Measurements from ENCODE around the gene DOK7.

DOK7 gene

GRCh38 chr4:3440979-3441500 lies 22.1 kb upstream of the DOK7 start:
- Histone ChIP-seq H2BK5ac (ENCODE audit: low read length) (peak overlapping the region; percentile 75), H3K4me3 (ENCODE audit: low read length in 2 of 2) (no peak overlapping the region), H2AK5ac (ENCODE audit: low read depth, low read length) (peak overlapping the region; percentile 89), H3K27ac (replicated peaks; ENCODE audit: low read length) (no peak overlapping the region), H3K79me1 (ENCODE audit: low read depth, low read length) (no peaks in the 10 kb centered on the region), H3K23ac (ENCODE audit: low read depth, low read length, poor library complexity) (peak overlapping the region; percentile 80), H3K4me2 (ENCODE audit: insufficient read depth, low read length, poor library complexity, severe bottlenecking) (no peak overlapping the region), H4K8ac (ENCODE audit: low read depth, low read length) (peak overlapping the region; percentile 3), H2BK120ac (ENCODE audit: low read depth, low read length) (no peak overlapping the region), H3K14ac (ENCODE audit: low read length) (no peak overlapping the region), H3K18ac (ENCODE audit: low read length) (peak overlapping the region; percentile 83), H4K91ac (ENCODE audit: low read depth, low read length, poor library complexity) (no peak overlapping the region), H3K27me3 (ENCODE audit: control insufficient read depth in 3 of 3, insufficient read depth in 3 of 3, low read depth in 1 of 3, low read length in 3 of 3) (no peaks in the 10 kb centered on the region), H2BK12ac (ENCODE audit: low read length) (peak overlapping the region; percentile 41), H3K36me3 (replicated peaks in 1 of 2; ENCODE audit: control insufficient read depth in 2 of 2, insufficient read depth in 2 of 2, low read length in 2 of 2) (no peaks in the 10 kb centered on the region), H2BK15ac (ENCODE audit: low read length) (no peak overlapping the region), H3K4ac (ENCODE audit: low read length) (no peak overlapping the region), H3K4me1 (ENCODE audit: control insufficient read depth in 2 of 2, insufficient read depth in 1 of 2, low read depth in 1 of 2, low read length in 2 of 2) (no peaks in the 10 kb centered on the region), H3K9me3 (replicated peaks in 1 of 2; ENCODE audit: control insufficient read depth in 2 of 2, insufficient read depth in 1 of 2, low read depth in 1 of 2, low read length in 2 of 2) (peaks cover 0 to 2% of the 10 kb centered on the region in 2 donors), H3K9ac (ENCODE audit: low read depth, low read length, poor library complexity) (no peak overlapping the region), H2AFZ (ENCODE audit: low read length) (no peak overlapping the region)
- WGBS, 2 donors (ENCODE audit: extremely low coverage in 2 of 2, insufficient read length in 2 of 2, insufficient replicate concordance in 1 of 2), result no CpG with 5 or more reads among the region's 15 CpGs
- no peak for DNase-seq (ENCODE audit: low spot score)

- Histone ChIP-seq H3K27ac (replicated peaks; ENCODE audit: low read length) (no peak within 1 kb of the TSS), H2BK15ac (ENCODE audit: low read length) (peak within 1 kb of the TSS; percentile 94), H3K9ac (ENCODE audit: low read depth, low read length, poor library complexity) (no peak within 1 kb of the TSS), H3K4me1 (ENCODE audit: control insufficient read depth in 2 of 2, insufficient read depth in 1 of 2, low read depth in 1 of 2, low read length in 2 of 2) (no peaks in the 10 kb centered on the region), H3K79me1 (ENCODE audit: low read depth, low read length) (no peaks in the 10 kb centered on the region), H4K8ac (ENCODE audit: low read depth, low read length) (peak within 1 kb of the TSS; percentile 43), H2AK5ac (ENCODE audit: low read depth, low read length) (peak within 1 kb of the TSS; percentile 95), H2BK12ac (ENCODE audit: low read length) (peak within 1 kb of the TSS; percentile 58), H3K4me3 (ENCODE audit: low read length in 2 of 2) (no peak within 1 kb of the TSS), H2BK5ac (ENCODE audit: low read length) (peak within 1 kb of the TSS; percentile 75), H3K18ac (ENCODE audit: low read length) (peak within 1 kb of the TSS; percentile 89), H3K4me2 (ENCODE audit: insufficient read depth, low read length, poor library complexity, severe bottlenecking) (no peak within 1 kb of the TSS), H3K14ac (ENCODE audit: low read length) (peak within 1 kb of the TSS; percentile 56), H2AFZ (ENCODE audit: low read length) (no peak within 1 kb of the TSS), H3K36me3 (replicated peaks in 1 of 2; ENCODE audit: control insufficient read depth in 2 of 2, insufficient read depth in 2 of 2, low read length in 2 of 2) (no peaks in the 10 kb centered on the region), H4K91ac (ENCODE audit: low read depth, low read length, poor library complexity) (no peak within 1 kb of the TSS), H3K23ac (ENCODE audit: low read depth, low read length, poor library complexity) (peak within 1 kb of the TSS; percentile 80), H3K9me3 (replicated peaks in 1 of 2; ENCODE audit: control insufficient read depth in 2 of 2, insufficient read depth in 1 of 2, low read depth in 1 of 2, low read length in 2 of 2) (peaks cover 0 to 2% of the 10 kb centered on the region in 2 donors), H3K4ac (ENCODE audit: low read length) (peak within 1 kb of the TSS; percentile 23), H3K27me3 (ENCODE audit: control insufficient read depth in 3 of 3, insufficient read depth in 3 of 3, low read depth in 1 of 3, low read length in 3 of 3) (no peaks in the 10 kb centered on the region), H2BK120ac (ENCODE audit: low read depth, low read length) (peak within 1 kb of the TSS; percentile 31)
- no CpG with 5 or more reads among the region's 27 CpGs for WGBS, 2 donors (ENCODE audit: extremely low coverage in 2 of 2, insufficient read length in 2 of 2, insufficient replicate concordance in 1 of 2)
- DNase-seq (ENCODE audit: low spot score), result no peak
These were observed 21.3 kb upstream of the DOK7 start, which contains the start of gene HGFAC for GRCh38 chr4:3441501-3442459. TSS of gene HGFAC (plus strand) at chr4:3441968. CDS start at chr4:3442002, 34 bp downstream.

- Histone ChIP-seq H3K9me3 (replicated peaks in 1 of 2; ENCODE audit: control insufficient read depth in 2 of 2, insufficient read depth in 1 of 2, low read depth in 1 of 2, low read length in 2 of 2) (peaks cover 0 to 2% of the 10 kb centered on the region in 2 donors), H3K9ac (ENCODE audit: low read depth, low read length, poor library complexity) (no peak overlapping the region), H3K79me1 (ENCODE audit: low read depth, low read length) (no peaks in the 10 kb centered on the region), H3K23ac (ENCODE audit: low read depth, low read length, poor library complexity) (peak overlapping the region; percentile 43), H3K27ac (replicated peaks; ENCODE audit: low read length) (no peak overlapping the region), H2BK5ac (ENCODE audit: low read length) (peak overlapping the region; percentile 75), H2AFZ (ENCODE audit: low read length) (no peak overlapping the region), H2BK120ac (ENCODE audit: low read depth, low read length) (peak overlapping the region; percentile 31), H2AK5ac (ENCODE audit: low read depth, low read length) (peak overlapping the region; percentile 95), H3K4me1 (ENCODE audit: control insufficient read depth in 2 of 2, insufficient read depth in 1 of 2, low read depth in 1 of 2, low read length in 2 of 2) (no peaks in the 10 kb centered on the region), H3K27me3 (ENCODE audit: control insufficient read depth in 3 of 3, insufficient read depth in 3 of 3, low read depth in 1 of 3, low read length in 3 of 3) (no peaks in the 10 kb centered on the region), H2BK15ac (ENCODE audit: low read length) (peak overlapping the region; percentile 94), H3K4me3 (ENCODE audit: low read length in 2 of 2) (no peak overlapping the region), H4K8ac (ENCODE audit: low read depth, low read length) (no peak overlapping the region), H3K36me3 (replicated peaks in 1 of 2; ENCODE audit: control insufficient read depth in 2 of 2, insufficient read depth in 2 of 2, low read length in 2 of 2) (no peaks in the 10 kb centered on the region), H3K4ac (ENCODE audit: low read length) (no peak overlapping the region), H4K91ac (ENCODE audit: low read depth, low read length, poor library complexity) (no peak overlapping the region), H3K18ac (ENCODE audit: low read length) (peak overlapping the region; percentile 89), H2BK12ac (ENCODE audit: low read length) (peak overlapping the region; percentile 58), H3K4me2 (ENCODE audit: insufficient read depth, low read length, poor library complexity, severe bottlenecking) (no peak overlapping the region), H3K14ac (ENCODE audit: low read length) (peak overlapping the region; percentile 56)
- no CpG with 5 or more reads among the region's 14 CpGs for WGBS, 2 donors (ENCODE audit: extremely low coverage in 2 of 2, insufficient read length in 2 of 2, insufficient replicate concordance in 1 of 2)
- no peak for DNase-seq (ENCODE audit: low spot score)
These were observed 20.6 kb upstream of the DOK7 start for GRCh38 chr4:3442460-3442958.
